NCI-H1694 treated with DMSO at 0.1 percent for 48 hours (cell line): Measurements from ENCODE around the gene PPP1R37.

Experiments
- DNase-seq: peaks from one replicate; lab custom pipeline; 2025; lab: John Stamatoyannopoulos, UW

The PPP1R37 gene

DNA sequence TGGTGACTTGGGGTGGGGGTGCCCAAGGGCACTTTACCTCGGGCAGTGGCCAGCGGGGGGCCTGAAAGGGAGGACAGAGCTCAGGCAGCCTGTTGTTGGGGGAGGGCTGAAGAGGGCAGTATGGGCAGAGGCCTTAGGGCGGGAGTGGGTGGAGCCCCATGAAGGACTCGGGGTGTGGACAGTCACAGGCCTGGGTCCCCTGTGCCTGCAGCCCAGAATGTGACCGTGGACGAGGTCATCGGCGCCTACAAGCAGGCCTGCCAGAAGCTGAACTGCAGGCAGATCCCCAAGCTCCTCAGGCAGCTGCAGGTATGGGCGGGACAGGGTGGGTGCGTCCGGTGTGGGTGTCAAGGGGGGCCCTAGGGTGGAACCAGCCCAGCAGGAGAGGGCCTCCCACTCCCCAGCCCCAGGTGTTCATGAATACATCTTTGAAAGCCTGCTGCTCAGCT lies 45.3 kb downstream of the PPP1R37 start:
- DNase-seq = no peak

DNA sequence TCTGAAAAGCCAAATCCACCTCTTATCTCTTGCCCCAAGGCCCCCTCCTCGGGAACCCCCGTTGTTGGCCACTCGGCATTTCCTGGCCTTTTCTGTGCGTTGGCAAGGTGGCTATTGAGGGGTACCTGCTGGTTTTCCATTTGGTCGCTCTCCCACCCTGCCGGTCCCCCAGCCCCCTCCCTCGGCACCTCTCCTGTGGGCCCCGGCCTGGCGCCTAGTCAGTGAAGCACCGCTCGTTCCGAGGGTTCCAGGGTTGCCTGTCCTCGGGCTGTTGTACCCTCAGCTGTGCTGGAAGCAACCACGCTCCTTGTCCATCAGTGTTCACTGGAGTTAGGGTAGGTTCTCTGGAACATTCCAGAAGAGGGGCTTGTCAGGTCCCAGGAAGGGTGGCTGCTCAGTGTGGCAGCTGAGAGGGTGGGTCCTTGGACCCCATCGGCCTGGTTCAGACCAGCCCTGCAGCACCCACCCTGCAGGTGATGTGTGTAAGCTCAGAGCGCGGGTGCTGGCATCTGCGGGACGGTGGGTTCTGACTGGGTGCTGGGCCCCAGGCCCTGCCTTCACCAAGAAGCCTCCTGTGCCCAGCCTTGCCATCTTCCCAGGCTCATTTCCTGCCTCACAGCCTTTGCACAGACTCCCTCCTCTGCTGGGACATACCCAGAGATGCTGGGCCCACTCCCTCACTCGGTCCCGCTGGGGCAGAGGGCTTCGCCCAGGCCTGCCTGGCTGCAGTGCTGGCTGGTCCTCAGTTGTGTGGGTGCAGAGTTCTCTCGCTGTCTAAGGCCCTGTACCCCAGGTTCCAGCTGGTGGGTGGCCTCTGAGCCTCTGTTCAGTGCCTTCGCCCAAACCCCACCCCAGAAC lies 46.5 kb downstream of the PPP1R37 start:
- DNase-seq = no peak

DNA sequence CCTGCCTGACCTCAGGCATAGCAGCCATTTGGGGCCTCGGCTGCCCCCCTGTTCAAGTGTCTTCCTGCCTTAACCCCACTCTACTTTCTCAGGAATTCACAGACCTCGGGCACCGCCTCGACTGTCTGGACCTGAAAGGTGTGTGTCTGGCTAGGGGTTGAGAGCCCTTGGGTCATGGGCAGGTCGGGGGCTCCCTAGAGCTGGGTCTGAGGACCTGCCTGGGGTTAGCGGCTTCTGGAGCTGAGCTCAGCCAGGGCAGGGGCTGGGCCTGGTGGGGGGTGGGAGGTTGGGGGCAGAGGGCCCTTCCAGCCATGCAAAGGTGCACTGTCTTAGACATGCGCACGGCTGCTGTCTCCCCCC lies 47.1 kb downstream of the PPP1R37 start:
- no peak for DNase-seq

GRCh38 chr19:45140533-45140932 lies 47.6 kb downstream of the PPP1R37 start:
- DNase-seq = no peak

DNA sequence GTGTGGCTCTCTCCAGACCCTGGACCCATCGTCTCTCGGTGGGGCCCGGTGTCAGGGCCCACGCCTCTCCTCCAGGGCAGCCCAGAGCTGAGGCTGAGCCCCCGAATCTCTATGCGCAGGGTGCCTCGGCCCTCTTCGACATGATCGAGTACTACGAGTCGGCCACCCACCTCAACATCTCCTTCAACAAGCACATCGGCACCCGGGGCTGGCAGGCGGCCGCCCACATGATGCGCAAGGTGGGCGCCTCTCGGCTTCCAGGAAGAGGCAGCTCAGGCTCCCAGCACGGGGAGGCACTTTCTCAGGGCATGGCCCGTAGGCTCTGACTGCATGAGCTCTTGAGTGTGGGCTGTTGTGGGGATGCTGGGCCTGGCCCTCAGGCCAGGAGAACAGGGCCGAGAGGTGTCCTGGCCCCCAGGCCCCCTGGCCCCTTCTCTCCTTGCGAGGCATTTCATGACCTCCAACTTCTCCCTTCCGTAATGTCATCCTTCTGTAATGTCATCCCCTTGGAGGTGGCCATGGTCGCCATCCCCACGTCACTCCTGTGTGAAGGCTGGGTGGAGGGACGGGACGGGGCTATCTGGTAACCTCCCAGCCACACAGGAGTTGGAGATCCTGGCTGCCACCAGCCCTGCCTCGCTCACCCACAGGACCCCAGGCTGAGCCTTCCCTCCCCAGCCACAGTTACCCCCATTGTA lies 48.4 kb downstream of the PPP1R37 start:
- DNase-seq = no peak

GRCh38 chr19:45142016-45142725 lies 49.2 kb downstream of the PPP1R37 start:
- no peak for DNase-seq

- no peak for DNase-seq
These were observed 49.7 kb downstream of the PPP1R37 start for GRCh38 chr19:45142726-45143110.

DNA sequence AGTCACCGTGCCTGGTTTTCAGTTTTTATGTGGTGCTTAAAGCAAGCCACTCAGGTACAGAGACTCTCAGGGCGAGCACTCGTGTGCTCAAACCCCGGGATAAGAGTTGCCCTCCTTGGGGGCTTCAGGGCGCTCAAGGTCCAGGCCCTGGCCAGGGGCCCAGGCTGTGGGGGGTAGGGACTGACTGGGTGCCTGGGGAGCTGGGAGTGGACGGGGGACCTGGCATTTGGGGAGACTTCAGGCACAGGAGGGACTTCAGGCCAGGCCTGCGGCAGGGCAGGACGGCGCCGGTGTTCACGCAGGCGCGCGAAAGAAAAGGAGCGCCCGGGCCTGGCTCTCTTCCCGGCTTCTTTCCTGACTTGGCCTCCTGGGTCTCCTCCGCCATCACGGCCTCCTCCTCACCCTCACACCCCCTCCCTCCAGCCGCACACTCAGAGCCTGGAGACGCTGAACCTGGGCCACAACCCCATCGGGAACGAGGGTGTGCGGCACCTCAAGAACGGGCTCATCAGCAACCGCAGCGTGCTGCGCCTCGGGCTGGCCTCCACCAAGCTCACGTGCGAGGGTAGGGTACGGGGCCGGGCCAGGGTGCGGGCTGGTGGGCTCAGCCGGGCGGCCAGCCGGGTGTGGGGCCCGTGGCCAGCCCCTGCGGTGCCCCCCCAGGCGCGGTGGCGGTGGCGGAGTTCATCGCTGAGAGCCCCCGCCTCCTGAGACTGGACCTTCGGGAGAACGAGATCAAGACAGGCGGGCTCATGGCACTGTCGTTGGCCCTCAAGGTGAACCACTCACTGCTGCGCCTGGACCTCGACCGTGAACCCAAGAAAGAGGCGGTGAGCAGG lies 51.7 kb downstream of the PPP1R37 start:
- no peak for DNase-seq

GRCh38 chr19:45145270-45146189 lies 52.6 kb downstream of the PPP1R37 start:
- no peak for DNase-seq

DNA sequence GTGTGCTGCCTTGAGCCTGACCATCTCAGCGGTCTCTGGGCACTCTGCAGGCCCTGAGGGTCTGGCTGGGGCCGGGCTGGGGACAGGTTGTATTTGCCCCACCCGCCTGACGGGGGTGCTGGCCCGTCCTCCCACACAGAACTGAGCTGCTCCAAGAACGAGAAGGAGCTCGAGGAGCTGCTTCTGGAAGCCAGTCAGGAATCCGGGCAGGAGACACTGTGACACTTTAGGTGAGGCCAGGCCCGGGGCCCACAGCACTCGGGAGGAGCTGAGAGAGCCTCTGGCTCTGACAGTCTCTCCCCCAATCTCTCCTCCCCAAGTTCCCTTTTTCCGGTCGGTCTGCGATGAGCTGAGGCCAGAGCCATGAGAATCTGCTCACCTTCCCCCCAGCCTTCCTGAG lies 53.3 kb downstream of the PPP1R37 start:
- no peak for DNase-seq

DNA sequence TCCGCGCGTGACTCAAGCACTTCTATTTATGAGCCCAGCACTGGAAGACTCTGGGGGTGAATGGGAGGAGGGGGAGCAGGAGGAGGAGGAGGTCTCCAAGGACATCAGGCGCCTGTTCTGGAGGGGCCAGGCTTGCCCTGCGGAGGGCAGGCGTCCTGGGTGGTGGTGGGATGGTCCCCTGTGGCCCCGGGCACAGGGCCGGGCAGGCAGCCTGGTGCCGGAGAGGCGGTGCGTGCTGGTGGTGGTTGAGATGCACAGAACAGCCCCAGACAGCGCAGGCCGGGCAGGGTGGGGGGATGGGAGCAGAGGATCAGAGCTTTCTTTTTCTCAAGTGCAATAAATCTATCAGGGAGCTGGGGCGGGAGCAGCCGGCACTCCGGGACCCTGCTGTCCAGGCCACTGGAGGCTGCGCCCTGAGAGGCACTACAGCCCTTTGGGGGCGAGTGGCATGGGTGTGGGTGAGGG lies 53.8 kb downstream of the PPP1R37 start:
- DNase-seq = no peak

DNA sequence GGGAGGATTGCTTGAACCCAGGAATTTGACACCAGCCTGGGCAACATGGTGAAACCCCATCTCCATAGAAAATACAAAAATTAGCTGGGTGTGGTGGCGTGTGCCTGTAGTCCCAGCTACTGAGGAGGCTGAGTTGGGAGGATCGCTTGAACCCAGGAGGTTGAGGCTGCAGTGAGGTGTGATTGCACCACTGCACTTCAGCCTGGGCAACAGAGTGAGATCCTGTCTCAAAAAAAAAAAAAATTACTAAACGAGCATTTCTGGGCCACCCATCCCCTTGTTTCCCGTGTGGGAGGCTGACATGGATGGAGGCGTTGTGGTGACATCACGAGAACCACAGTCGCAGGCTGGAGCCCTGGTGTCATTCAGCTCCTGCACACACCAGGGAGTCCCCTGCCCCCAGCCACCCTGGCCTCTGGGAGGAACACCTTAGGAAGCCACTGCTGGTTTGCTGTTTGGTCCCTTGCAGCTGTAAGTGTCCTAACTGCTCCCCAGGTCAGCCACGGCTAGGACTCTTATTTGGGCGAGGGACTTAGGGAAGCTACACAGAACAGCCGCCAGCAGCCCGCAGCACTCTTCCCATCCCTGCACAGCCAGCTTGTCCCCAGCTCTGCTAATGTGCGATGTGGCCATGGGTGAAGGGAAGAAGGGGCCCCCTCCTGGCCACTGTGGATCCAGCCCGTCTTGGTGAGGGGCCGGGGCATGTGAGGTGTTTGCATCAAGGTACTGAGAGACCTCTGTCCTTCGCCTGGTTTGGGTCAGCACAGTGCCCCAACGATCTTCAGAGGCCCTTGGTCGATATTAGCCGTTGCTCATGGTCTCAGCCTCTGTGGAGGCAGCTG lies 55.1 kb downstream of the PPP1R37 start:
- no peak for DNase-seq

GRCh38 chr19:45149129-45149528 lies 56.1 kb downstream of the PPP1R37 start:
- no peak for DNase-seq

- DNase-seq = no peak
These were observed 57.2 kb downstream of the PPP1R37 start for GRCh38 chr19:45150180-45150579.

- DNase-seq = no peak
These were observed 57.8 kb downstream of the PPP1R37 start for GRCh38 chr19:45150751-45151281.

DNA sequence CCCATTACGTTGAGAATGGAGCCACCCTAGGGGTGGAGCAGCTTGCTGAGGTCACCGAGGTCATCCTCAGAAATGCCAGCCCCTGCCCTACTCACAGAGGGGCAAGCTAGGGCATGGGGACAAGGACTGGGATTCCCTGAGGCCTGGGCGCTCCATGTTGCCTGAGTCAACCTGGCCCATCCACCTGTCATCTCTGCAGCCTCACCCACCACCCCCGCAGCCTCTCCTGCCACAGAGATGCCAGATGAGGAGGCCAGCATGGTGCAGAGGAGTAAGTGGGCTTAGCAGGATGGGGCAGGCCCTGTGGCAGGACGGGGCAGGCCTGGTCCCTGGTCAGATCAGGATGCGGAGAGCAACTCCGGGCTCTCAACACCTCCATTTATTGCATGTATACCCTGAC lies 58.3 kb downstream of the PPP1R37 start:
- DNase-seq = no peak

DNA sequence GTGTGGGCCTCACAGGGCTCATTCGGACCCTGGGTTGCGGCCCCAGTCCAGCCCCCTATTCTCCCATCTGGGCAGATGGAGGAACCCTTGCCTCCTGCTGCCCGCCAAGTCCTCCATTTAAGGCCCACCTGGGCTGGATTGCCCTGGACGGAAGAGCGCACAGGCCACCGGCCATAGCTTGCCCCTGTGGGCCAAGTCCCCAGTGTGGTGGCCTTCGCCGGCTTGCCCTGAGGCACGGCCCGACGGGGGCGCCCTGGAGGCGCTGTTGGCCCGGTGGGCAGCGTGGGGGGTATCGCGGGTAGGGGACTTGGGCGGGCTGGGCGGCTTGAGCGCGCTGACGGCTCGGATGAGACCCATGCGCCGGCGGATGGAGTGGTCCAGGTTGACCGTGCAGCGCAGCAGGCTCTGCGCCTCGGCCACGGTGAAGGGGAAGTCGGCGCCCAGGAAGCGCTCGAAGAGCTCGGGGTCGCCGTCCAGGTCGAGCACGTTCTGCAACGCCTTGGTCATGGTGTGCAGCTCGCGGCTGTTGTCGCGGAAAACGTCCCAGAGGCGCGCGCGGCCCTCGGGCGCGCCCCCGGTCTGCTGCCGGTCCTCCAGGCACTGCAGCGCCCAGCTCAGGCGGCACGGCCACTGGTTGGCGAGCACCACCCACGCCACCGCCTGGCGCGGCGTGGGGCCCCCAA lies 59.0 kb downstream of the PPP1R37 start:
- DNase-seq = no peak

DNA sequence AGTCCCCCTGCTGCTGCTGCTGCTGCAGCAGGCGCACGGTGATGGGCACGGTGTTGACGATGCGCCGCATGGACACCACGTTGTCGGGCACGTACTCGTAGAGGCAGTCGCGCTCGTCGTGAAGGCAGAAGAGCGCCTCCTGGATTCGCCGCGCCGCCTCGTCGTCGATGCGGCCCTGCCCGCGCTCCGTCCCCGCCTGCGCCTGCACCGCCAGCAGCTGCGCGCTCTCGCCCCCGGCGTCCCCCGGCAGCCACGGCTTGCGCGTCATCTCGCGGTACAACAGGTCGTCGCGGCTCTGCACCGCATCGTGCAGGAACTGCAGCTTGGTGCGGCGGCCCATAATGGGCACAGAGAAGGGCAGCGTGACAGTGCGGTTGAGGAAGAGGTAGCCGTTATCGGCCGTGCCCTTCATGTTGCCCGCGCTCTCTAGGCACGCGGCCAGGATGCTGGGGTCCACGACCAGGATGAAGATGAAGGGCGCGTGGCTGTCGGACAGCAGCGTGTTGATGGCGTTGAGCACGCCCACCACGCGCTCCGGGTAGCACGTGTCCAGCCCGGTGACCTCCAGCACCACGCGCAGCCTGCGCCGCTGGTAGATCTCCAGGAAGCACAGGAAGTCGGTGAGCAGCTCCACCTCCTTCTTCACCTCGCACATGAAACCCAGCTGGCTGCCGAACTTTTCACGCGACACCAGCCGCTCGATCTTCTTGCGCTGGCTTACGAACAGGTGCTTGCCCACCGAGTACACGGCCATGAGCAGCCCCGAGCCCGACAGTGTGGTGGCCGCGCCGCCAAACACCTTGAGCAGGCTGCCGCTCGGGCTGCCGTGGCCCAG lies 59.7 kb downstream of the PPP1R37 start:
- peak; percentile 39 for DNase-seq
